Stimulated activated CD4-positive, alpha-beta T cell treated with anti-CD3 and anti-CD28 coated beads, TNF-alpha, amount 100 ng/mL, for 48 hours (primary cell): ENCODE data around the gene ADAMTSL3.
"Not testable (repeated sequence)": the region's sequence is repeated elsewhere in the genome, so short reads cannot be mapped to it uniquely, and the experiment has no call there.

Experiments used
- DNase-seq, 3 donors: peaks; one replicate each; pipeline ENCODE4 v3.0.0-alpha.2; 2020; ENCODE audit warnings: low read depth in 3 of 3

Gene ADAMTSL3

DNA sequence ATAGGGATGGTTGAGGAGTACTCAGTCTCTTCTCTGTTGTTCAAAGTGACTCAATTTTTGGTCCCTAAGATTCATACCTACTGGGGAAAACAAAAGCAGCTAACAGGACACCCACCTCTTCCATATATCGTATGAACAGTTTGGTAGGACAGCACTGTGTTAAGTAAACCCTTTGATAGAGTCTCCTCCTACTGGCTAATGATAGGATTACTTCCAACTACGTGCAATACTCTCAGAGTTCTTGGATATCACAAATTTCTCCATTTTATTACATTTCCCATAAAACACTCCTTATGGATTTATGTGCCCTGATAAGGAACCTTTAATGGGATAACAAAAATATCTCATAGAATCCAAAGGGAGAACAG lies 381.5 kb downstream of the ADAMTSL3 start:
- DNase-seq, result no peak

DNA sequence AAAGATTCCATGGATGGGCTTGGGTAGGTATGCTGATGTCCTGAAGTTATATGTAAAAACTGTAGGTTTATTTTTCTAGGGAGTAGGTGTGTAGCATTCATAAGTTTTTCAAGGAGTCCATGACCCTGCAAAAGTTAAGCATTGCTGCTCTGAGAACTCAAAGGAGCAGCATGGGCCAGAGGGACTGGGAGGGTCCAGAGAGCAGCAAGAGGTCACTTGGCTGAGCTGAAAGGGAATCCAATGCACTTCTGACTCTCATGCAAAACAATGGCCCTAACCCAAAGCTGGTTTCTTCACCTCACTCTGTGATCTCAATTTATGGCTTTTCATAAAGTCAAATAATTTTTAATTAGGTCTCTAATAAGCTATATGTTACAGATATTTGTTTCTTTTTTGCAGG lies 383.4 kb downstream of the ADAMTSL3 start:
- no peak for DNase-seq

DNA sequence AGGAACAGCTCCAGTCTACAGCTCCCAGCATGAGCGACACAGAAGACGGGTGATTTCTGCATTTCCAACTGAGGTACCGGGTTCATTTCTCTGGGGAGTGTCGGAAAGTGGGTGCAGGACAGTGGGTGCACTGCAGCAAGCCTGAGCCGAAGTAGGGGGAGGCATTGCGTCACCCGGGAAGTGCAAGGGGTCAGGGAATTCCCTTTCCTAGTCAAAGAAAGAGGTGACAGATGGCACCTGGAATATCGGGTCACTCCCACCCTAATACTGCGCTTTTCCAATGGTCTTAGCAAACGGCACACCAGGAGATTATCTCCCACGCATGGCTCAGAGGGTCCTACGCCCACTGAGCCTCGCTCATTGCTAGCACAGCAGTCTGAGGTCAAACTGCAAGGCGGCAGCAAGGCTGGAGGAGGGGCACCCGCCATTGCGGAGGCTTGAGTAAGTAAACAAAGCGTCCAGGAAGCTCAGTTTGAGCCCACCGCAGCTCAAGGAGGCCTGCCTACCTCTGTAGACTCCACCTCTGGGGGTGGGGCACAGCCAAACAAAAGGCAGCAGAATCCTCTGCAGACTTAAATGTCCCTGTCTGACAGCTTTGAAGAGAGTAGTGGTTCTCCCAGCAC lies 388.6 kb downstream of the ADAMTSL3 start:
- not testable (repeated sequence) for DNase-seq

DNA sequence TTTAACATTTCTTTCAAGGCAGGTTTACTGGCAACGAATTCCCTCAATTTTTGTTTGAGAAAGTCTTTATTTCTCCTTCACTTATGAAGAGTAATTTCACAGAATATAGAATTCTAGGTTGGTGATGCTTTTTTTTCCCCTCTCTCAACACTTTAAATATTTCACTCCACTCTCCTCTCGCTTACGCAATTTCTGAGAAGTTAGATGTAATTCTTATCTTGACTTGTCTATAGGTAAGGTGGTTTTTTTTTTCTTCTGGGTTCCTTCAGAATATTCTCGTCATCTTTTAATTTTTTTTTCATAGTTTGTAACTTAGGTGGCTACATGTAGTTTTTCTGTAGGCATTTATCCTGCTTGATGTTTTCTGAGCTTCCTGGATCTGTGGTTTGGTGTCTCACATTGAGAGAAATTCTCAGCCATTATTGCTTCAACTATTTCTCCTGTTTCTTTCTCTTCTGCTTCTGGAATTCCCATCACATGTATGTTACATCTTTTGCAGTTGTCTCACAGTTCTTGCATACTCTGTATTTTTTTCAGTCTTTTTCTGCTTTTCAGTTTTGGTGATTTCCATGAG lies 392.2 kb downstream of the ADAMTSL3 start:
- no peak for DNase-seq

DNA sequence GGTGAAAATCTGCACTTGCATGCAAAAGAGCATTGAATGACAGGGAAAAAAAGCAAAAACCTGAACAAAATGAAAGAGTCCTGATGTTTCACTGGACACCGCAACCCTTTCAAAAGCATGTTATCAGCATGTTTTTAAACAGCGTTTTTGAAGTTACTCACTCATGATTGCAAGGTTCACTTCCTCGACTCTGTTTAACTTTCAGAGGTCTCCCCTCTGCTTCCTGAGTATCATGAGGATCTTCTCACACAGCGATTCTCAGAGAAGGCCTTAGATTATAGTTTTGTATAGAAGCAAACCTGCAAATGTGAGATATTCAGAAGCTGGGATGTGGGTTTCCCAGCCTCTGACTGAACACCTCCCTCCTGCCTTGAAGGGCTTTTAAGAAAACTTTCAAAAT lies 395.6 kb downstream of the ADAMTSL3 start:
- not testable (repeated sequence) for DNase-seq

DNA sequence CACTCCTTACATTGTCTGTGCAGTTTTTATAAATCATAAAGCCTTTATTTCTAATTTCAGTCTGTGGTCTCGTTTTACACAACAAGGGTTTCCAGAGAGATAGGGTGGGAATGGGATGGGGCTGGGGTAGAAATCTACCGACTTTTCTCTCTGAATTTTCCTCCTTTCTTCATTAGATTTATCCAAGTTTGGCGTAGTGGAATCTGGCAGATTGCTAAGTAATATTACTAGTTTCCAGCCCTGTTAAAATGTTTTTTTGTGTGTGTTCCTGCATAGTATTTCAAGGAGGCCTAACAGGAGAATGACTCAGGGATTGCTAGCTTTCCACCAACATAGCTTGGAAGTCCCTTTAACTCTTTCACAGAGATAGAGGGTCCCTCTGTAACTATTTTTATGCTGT lies 396.2 kb downstream of the ADAMTSL3 start:
- DNase-seq, result no peak

DNA sequence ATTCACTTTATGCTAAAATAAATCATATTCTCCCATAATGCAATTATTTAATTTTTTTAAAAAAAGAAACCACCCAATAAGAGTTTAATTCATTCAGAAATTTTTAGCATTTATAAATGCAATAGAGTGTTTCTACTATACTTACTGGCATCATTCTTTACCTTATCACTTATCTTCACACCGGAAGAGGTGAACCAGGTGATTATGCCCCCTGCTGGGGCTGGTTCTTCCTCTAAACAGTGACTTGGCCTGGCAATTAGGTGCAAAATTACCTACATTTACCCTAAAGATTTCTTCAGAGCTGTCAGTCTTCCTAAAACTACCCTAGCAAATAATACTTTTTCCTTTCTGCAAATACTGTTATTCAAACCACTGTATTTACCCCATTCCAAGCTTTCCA lies 397.2 kb downstream of the ADAMTSL3 start:
- not testable (repeated sequence) for DNase-seq

DNA sequence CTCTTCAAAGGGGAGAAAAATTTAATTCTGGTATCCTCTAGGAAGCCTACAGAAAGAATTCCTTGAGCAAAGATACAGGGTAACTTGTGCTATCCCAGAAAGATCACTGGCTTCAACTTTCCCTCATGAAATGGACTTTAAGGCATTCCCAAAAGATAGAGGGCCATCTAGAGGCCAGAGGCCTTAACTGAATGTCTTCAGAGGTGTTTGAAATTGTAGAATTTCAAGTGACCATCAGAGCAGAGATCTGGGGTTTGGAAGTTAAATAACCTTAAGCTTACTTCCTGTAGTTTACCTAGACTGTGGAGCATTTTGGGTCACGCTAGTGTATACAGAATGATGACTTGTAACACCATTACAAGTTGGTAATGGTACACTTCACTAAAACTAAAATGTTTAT lies 400.6 kb downstream of the ADAMTSL3 start:
- DNase-seq, result not testable (repeated sequence)

DNA sequence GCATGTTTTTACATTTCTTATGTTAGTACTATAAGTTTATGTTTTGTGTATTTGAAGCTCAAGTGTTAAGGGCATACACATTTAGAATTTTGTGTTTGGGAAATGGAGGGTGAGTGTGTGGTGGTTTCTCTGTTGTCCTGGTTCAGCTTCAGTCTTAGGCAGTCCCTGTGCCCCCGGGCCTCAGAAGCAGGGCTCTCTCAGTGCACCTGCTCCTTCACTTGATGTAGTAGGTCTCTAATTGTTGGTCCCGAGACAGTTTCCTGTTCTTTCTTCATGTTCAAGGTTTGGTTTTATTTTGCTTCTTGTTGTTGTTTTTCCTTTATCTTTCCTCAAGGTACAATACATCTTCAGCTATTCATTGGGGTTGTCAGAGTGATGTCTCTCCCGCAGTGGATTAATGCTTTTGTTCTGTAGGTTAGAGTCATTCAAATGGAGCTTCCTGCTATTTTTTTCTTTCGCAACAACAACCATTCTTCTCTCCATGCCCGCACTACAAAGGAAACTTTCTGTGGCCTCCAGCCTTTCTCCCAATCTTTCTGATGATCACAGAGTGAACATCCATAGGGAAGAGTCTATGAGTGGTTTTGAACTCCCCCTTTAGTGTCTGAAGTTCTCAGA lies 403.9 kb downstream of the ADAMTSL3 start:
- DNase-seq, result no peak

DNA sequence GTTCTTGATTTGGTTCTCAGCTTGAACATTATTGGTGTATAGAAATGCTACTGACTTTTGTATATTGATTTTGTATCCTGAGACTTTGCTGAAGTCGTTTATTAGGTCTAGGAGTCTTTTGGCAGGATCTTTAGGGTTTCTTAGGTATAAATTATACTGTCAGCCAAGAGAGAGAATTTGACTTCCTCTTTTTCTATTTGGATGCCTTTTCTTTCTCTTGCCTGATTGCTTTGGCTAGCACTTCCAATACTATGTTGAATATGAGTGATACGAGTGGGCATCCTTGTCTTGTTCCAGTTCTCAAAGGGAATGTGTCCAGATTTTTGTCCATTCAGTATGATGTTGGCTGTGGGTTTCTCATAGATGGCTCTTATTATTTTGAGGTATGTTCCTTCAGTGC lies 409.8 kb downstream of the ADAMTSL3 start:
- not testable (repeated sequence) for DNase-seq

DNA sequence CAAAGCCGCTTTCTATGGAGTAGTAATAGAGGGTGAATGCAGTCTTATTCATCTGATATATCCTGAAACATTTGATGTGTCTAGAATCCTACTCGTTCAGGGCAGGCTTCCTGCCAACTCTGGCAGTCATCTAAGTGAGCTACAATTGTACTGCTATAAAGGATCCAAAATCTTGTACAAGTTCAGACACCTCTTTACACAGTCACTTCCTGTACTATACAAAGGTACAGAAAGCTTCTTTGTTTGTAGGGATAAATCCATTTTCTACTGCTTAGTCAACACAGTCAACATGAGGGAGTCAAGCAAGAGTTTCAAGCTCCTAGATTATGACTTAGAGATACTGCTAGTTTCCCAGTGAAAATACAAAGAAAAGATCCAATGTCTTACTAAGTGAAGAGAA lies 414.8 kb downstream of the ADAMTSL3 start:
- not testable (repeated sequence) for DNase-seq

DNA sequence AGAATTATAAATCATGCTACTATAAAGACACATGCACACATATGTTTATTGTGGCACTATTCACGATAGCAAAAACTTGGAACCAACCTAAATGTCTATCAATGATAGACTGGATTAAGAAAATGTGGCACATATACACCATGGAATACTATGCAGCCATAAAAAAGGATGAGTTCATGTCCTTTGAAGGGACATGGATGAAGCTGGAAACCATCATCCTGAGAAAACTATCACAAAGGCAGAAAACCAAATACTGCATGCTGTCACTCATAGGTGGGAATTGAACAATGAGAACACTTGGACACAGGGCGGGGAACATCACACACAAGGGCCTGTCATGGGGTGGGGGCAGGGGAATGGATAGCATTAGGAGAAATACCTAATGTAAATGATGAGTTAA lies 424.1 kb downstream of the ADAMTSL3 start:
- not testable (repeated sequence) for DNase-seq

DNA sequence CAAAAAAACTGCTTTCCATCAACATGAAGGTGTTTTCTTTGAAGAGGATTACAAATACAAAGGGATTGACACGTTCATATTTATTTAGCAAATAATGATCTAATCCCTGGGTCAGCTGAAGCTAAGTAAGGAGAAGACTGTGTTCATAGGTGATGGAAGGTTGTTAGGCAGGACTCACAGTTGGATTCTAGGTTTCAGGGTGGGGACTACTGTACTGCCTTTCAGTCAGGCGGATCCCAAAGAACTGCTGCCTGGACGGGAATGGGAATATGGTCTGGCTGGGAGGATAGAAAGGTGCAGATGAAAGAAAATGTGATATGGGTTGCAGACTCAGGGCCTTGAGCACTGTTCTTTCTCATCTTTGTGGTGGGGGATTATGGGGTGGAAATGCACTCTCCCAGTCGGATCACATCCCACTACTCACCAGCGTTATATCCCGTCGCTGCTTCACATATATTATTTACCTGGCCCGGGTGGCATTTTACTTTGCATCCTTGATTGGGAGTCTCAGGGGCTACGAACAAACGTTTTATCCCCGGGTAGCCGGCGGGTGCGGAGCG lies 425.5 kb downstream of the ADAMTSL3 start:
- DNase-seq, result not testable (repeated sequence)

DNA sequence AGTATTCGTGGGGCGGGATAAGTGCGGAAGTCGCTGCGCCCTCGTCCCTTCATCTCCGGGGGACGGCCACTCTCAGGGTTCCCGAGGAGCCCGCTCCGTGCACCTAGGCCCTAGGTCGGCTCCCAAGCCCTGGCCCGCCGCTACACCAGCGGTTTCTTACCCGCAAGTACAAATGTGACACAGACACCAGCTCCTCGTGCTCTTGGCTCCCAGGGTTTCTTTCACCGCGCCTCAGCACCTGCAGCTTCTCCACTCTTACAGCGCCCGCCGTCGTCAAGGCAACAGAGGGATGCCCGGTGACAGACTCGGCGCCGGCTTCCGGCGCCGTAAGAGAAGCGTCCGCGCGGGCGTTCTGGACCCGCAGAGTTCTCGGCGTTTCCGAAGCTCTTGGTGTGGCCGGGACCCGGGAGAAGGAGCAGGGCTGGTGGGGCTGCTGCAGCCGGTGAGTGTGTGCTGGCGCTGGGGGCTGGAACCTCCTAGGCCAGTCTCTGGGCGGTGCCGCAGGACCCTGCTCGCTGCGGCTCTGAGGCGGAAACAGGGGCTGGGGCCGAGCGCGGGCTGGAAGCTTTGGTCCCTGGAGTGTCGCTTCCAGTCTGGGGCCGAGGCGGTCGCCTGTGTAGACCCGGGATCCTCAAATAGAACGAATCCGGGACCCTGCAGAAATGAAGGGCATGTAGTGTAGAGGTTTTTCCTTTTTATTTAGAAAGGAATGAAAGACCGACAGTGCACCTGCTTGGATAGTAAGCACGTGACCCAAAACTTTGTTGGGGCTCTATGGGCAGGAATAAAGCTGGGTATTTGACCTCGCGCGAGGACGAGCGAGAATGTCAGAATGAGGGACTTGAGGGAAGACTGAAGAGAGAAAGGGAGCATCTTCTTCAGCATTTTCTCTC lies 426.2 kb downstream of the ADAMTSL3 start:
- DNase-seq, result peak; percentile 10 to 52 (median 43)

DNA sequence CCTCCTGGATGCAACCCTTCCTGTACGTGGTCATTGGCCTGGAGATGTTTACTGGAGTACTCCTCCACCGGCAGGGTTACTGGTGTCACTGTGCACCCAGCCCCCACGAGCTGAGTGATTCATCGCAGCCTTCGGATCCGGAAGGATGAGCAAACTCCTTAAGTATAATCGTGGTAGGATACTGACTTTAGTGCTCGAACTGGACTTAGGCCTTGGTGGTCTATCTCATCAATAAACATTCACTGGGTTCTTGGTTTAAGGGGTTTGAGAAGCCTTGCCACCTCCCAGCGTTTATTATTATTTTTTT lies 426.8 kb downstream of the ADAMTSL3 start:
- not testable (repeated sequence) for DNase-seq

DNA sequence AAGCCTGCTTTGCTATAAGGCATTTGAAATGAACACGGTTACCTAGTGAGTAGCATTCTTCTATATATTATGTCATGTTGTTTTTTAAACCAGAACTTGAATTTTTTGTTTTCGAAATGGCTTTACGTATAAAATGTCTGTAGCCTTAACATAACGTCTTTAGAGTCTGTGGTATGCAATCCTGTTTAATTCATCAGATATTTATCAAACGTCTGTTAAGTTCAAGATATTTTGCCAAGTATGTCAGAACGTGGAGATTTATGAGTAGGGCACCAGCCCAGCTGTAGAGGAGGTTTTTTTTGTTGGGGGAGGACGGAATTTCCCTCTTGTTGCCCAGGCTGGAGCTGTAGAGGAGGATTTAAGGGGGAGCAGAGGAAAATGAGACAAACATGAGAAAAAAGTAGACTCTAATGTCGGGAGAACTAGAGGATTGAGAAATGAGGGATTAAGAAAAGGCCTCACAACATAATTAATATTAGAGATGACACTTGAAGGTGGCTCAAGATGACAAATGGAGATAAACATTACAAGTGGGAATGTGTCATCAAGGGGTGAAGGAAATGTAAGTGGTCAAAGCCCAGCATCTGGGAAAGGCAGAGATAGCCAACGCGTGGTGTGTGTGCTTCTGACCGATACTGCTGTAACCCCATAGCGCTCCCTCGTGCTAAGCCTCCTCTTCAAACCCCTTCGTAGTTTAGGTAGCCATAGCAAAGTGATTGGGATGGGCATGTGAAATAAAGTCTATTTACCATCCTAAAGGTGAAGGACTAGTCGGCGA lies 427.7 kb downstream of the ADAMTSL3 start:
- DNase-seq, result no peak

DNA sequence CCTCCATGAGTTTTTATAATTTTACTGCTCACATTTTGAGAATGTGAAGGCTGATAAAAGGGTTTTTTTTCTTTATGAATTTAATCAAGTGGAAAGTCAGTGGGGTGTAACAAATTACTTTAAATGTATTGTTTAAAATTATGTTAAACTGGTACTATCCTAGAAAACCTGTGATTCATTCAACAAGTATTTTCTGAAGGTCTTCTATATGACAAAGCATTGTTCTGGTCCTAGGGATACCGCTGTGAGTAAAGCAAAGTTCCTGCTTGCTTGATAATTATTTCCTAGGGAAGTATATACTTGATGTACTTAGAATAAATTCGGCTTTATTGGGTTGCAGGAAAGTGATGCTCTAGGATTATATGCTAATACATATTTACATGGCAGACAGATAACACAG lies 428.8 kb downstream of the ADAMTSL3 start:
- no peak for DNase-seq

DNA sequence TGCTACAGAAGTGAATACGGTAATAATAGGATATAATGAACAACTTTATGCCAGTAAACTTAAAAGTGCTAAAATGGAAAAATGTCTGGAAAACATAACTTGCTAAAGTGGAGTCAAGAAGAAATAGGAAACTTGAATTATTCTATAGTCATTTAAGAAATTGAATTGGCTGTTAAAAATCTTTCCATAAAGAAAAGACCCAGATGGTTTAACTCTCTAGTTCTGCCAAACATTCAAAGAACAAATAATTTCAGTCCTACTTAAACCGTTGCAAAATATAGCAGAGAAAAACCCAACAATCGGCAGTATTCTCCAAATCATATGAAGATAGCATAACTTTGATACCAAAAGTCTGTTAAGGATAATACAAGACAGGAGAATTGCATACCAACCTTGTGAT lies 432.1 kb downstream of the ADAMTSL3 start:
- DNase-seq, result not testable (repeated sequence)
